GM19238 (cell line): Measurements from ENCODE around the gene RNF31.
"Not testable (repeated sequence)": the region's sequence is repeated elsewhere in the genome, so short reads cannot be mapped to it uniquely, and the experiment has no call there.

ENCODE experiments used
- DNase-seq: peaks from one replicate; pipeline ENCODE4 v3.0.0; 2011; ENCODE audit warnings: low spot score; ENCODE audit not compliant: insufficient read length

Gene RNF31

GRCh38 chr14:24202538-24202937, 55.2 kb downstream of the RNF31 start:
- not testable (repeated sequence) for DNase-seq

GRCh38 chr14:24203249-24203886, 56.1 kb downstream of the RNF31 start:
- DNase-seq = not testable (repeated sequence)

GRCh38 chr14:24204163-24205146, 57.2 kb downstream of the RNF31 start:
- no peak for DNase-seq

GRCh38 chr14:24206260-24207103, 59.2 kb downstream of the RNF31 start:
- no peak for DNase-seq

GRCh38 chr14:24207104-24207551, 59.8 kb downstream of the RNF31 start:
- no peak for DNase-seq

GRCh38 chr14:24207625-24208024, 60.3 kb downstream of the RNF31 start:
- no peak for DNase-seq
